ENCODE data around the gene SUB1.
"Not testable (repeated sequence)": the region's sequence is repeated elsewhere in the genome, so short reads cannot be mapped to it uniquely, and the experiment has no call there.

Gene SUB1

GRCh38 chr5:32566319-32567111, 18.8 kb upstream of the SUB1 start:
- DNase-seq: no peak

- DNase-seq: no peak
Observed at GRCh38 chr5:32571128-32571527, 14.2 kb upstream of the SUB1 start.

GRCh38 chr5:32572778-32573480, 12.4 kb upstream of the SUB1 start:
- DNase-seq: no peak

- not testable (repeated sequence) for DNase-seq
Observed at GRCh38 chr5:32573481-32573854, 11.9 kb upstream of the SUB1 start.

GRCh38 chr5:32574540-32575175, 10.7 kb upstream of the SUB1 start:
- no peak for DNase-seq

- DNase-seq: peak; percentile 50
Observed at GRCh38 chr5:32578363-32578762, 7.0 kb upstream of the SUB1 start.

- DNase-seq: no peak
Observed at GRCh38 chr5:32578764-32579163, 6.6 kb upstream of the SUB1 start.

GRCh38 chr5:32581010-32581785, 4.2 kb upstream of the SUB1 start:
- DNase-seq: no peak

GRCh38 chr5:32583582-32584232, 1.6 kb upstream of the SUB1 start:
- DNase-seq: no peak

GRCh38 chr5:32584646-32585045, 711 bp upstream of the SUB1 start:
- no peak for DNase-seq

- DNase-seq: no peak
Observed at GRCh38 chr5:32585122-32585445, 273 bp upstream of the SUB1 start.

GRCh38 chr5:32586276-32586599, 881 bp downstream of the SUB1 start:
- peak; percentile 76 for DNase-seq

- no peak for DNase-seq
Observed at GRCh38 chr5:32587067-32587551, 1.8 kb downstream of the SUB1 start.

GRCh38 chr5:32589416-32589815, 4.1 kb downstream of the SUB1 start:
- no peak for DNase-seq

- peak; percentile 66 for DNase-seq
Observed at GRCh38 chr5:32589942-32590869, 4.8 kb downstream of the SUB1 start.

GRCh38 chr5:32595118-32595517, 9.8 kb downstream of the SUB1 start:
- no peak for DNase-seq

- peak; percentile 67 for DNase-seq
Observed at GRCh38 chr5:32597041-32597629, 11.8 kb downstream of the SUB1 start.

GRCh38 chr5:32598260-32598937, 13.0 kb downstream of the SUB1 start:
- no peak for DNase-seq

GRCh38 chr5:32598997-32599549, 13.7 kb downstream of the SUB1 start:
- no peak for DNase-seq

GRCh38 chr5:32600054-32600622, 14.8 kb downstream of the SUB1 start:
- no peak for DNase-seq

Data from suppressor macrophage treated with lipopolysaccharide for 4 hours (primary cell).